Stimulated activated naive CD4-positive, alpha-beta T cell (primary cell): Measurements from ENCODE around the gene MYH13.

Experiments
- DNase-seq, 6 experiments: peaks; one replicate each; lab custom pipeline; 2025; lab: John Stamatoyannopoulos, UW

The MYH13 gene

GRCh38 chr17:10372906-10373305 lies at the start of gene MYH13:
Gene MYH13 (minus strand): TSS chr17:10373006. CDS start chr17:10364530, 8,476 bp downstream.
- no peak for DNase-seq

GRCh38 chr17:10421900-10422542 lies 49.2 kb upstream of the MYH13 start, which contains the start of gene MYH8:
Gene MYH8 (minus strand): TSS chr17:10421950. CDS start chr17:10420227, 1,723 bp downstream.
- no peak for DNase-seq

- no peak for DNase-seq
These were observed 48.4 kb upstream of the MYH13 start for GRCh38 chr17:10421211-10421610.

- no peak for DNase-seq
These were observed 48.0 kb upstream of the MYH13 start for GRCh38 chr17:10420811-10421210.

DNA sequence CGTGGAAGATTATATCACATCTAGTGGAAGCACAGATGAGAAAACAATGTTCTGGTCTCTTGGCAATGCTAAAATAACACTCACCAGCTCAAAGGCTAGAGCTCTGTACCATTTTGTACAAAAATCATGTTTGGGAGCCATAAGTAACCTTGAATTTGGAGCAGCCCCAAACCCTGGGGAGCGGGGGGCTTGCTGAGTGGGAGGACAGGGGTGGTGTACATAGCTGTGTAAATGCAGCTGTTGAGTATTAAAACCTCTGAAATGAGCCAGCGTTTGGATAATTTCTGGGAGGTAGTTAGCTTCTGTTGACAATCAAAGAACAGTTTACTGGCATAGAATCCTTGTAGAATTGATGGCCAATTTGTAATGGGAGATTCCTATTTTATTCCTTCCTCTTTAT lies 44.6 kb upstream of the MYH13 start:
- no peak for DNase-seq

DNA sequence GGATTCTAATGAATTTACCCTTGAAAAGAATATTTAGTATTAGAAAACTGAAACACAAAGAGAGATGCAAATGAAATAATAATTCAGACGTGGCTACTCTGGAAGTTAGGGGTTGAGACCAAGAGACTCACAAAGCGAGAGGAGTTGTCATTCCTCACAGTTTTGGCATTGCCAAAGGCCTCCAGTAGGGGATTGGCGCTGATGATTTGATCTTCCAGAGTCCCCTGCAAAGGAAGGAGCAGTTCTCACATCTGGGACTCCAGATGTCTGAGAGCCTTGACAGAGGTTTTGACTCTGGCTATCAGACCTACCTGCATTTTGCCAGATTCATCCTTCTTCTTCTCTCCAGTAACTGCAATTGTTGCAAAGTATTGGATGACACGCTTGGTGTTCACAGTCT lies 42.4 kb upstream of the MYH13 start:
- no peak for DNase-seq

DNA sequence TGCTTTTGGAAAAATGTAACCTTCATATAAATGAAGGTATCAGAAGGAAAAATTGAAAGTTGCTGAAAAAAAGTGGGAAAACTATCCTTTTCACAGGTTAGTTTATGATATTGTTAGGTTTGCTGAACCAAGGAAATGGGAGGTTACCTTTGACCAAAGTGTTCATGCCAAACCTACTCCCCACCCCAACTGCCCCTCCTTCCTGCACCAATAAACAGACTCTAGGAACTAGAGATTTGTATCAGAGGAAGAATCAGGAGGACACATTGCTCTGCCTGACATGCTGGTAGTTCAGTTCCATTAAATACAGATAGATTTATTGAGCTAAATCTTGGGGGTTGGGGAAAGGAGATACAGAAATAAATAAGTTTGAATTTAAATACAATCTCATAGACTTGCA lies 30.8 kb upstream of the MYH13 start:
- no peak for DNase-seq

- DNase-seq, result no peak
These were observed 25.5 kb upstream of the MYH13 start for GRCh38 chr17:10398352-10398751.

DNA sequence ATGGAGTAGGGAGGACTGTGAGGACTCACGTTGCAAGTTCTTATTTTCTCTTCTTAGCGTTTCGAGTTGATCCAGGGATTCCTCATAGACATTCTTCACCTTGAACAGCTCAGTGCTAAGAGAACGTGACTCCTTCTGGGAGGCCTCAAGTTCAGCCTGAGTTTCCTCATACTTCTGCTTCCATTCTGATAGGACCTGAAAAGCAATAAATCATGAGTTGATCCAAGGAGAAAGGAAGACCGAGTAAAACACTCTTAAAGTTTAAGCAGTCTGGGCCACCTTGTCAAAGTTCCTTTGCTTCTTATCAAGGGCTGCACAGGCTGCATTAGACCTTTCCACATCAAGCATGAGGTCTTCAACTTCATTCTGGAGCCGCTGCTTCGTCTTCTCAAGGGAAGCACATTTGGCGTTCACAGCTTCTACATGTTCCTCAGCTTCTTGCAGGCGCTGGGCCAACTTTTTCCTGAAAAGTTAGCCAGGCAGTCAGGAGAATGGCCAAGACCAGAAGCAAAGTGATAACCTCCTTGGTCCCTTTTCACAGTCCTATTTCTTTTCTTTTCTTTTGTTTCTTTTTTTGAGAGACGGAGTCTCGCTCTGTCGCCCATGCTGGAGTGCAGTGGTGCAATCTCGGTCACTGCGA lies 23.8 kb upstream of the MYH13 start:
- DNase-seq, result no peak

GRCh38 chr17:10394201-10394887 lies 21.5 kb upstream of the MYH13 start:
- DNase-seq, result no peak

DNA sequence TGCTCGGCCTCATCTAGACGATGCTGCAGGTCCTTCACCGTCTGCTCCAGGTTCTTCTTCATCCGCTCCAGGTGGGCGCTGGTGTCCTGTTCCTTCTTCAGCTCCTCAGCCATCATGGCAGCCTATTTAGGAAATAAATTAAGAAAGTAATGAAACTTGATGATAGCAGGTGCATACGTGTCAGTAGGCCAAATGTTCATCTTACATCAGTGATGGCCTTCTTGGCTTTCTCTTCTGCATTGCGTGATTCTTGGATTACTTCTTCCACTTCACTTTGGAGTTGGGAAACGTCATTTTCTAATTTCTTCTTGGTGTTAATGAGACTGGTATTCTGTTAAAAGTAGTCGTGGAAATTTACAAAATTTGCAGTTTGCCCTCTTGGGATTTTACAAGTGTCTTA lies 20.1 kb upstream of the MYH13 start:
- DNase-seq, result no peak

DNA sequence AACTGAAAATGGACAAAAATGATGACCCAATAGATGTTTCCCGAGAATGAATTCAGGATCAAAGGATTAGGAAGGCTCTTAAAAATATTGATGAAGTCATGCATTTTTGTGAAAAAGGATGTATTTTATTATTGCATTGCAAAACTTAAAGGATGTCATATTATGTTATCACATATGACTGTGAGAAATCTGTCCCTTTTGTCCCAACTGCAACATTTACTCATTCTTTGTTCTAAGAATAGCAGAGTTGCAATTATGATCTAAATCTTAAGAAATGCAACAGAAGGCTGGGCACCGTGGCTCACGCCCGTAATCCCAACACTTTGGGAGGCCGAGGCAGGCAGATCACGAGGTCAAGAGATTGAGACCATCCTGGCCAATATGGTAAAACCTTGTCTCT lies 13.1 kb upstream of the MYH13 start:
- DNase-seq, result no peak

GRCh38 chr17:10384175-10384574 lies 11.4 kb upstream of the MYH13 start:
- no peak for DNase-seq

GRCh38 chr17:10380631-10381408 lies 8.0 kb upstream of the MYH13 start:
- no peak for DNase-seq

DNA sequence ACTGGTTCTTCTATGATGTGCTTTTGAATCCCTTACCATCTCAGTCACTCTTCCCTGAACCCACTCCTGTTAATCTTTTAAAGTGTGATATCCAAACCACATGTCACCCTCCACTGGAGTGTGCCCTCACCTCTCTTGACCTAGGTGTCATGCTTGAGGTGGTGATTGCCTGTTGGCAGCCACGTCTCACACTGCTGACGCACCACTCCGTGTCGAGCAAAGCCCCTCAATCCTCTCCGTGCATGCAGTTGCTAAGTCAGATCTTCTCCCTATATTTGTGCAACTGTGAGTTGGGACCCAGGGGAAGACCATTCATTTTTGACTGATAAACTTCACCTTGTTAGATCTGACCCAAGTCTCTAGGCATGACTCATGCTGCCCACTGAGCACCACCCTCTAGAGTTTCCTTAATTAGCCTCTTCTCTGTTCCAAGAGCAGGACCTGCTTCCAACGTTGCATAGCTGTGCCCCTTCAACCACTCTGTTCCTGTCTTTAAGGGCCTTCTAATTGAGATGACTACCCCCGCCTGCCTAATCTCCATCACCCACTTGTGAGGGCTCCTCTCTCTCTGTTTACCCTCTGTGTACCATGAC lies 2.7 kb downstream of the MYH13 start:
- no peak for DNase-seq

DNA sequence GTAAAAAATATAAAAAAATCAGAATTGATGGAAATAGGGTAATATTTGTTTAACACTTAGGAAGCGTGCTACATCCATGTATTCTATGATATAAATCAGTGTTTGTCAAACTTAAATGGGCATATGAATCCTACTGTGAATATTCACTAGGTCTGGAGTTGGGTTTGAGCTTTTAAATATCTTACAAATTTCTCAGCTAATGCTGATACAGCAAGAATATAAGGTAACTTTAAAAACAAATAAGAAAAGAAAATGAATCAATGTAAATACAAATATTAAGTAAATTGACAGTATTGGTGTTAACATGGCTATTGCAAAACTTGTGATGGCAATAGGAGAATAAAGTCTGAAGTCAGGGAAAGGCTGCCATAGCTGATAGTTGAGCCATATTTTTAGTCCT lies 3.6 kb downstream of the MYH13 start:
- no peak for DNase-seq

GRCh38 chr17:10368561-10368960 lies 4.2 kb downstream of the MYH13 start:
- DNase-seq, result no peak

DNA sequence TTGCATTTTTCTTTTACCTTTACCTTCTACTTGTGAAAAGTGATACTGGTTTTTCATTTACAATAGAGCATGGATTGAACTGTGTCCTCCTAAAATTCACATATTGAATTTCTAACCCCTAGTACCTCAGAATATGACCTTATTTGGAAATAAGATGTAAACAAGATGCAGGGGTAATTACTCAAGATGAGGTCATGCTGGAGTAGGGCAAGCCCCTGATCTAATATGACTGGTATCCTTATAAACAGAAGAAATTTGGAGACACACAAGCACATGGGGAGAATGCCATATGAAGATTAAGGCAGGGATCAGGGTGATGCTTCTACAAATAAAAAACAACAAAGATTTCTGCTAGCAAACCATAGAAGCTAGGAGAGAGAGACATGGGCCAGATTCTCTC lies 12.2 kb downstream of the MYH13 start:
- no peak for DNase-seq

DNA sequence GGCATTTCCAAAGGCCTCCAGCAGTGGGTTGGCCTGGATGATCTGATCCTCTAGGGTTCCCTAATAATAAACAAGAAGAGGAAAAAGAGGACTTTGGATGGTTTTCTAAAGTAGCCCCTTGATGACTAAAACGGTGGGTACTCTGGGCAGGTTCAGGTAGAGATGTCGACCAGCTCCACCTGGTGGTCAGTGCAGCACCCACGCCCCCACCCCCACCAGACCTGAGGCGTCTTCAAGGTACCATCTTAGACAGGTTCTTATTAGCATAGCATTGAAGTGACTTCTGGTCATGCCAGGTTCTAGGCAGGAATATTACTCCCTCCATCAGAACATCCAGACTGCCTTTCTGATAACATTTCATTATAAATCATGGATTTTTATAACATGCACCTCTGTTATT lies 15.0 kb downstream of the MYH13 start:
- DNase-seq, result no peak

- DNase-seq, result no peak
These were observed 18.2 kb downstream of the MYH13 start for GRCh38 chr17:10354651-10355050.

GRCh38 chr17:10352893-10353292 lies 19.9 kb downstream of the MYH13 start:
- no peak for DNase-seq

- no peak for DNase-seq
These were observed 23.4 kb downstream of the MYH13 start for GRCh38 chr17:10349403-10349802.
